Activated CD8-positive, alpha-beta memory T cell treated with anti-CD3 and anti-CD28 coated beads, Interleukin-2, amount 50 U/mL, for 1 hour (primary cell): ENCODE data around the gene FRA10AC1.
A peak's percentile ranks its signal among the peaks of the same experiment; 100 is the strongest.

Experiments
- DNase-seq: peaks from one replicate; pipeline ENCODE4 v3.0.0-alpha.2; 2020; ENCODE audit errors: extremely low read depth

Gene FRA10AC1

GRCh38 chr10:93702210-93703001 lies at the start of gene FRA10AC1:
Gene FRA10AC1 (minus strand): TSS chr10:93702592. CDS start chr10:93700106, 2,486 bp downstream.
- peak; percentile 78 for DNase-seq

- DNase-seq, result no peak
These were observed 49.4 kb upstream of the FRA10AC1 start for GRCh38 chr10:93751832-93752231.

GRCh38 chr10:93751124-93751523 lies 48.7 kb upstream of the FRA10AC1 start:
- no peak for DNase-seq

GRCh38 chr10:93749218-93749799 lies 46.9 kb upstream of the FRA10AC1 start:
- no peak for DNase-seq

GRCh38 chr10:93746844-93747284 lies 44.5 kb upstream of the FRA10AC1 start:
- DNase-seq, result no peak

- no peak for DNase-seq
These were observed 43.1 kb upstream of the FRA10AC1 start for GRCh38 chr10:93745408-93746065.

- no peak for DNase-seq
These were observed 40.4 kb upstream of the FRA10AC1 start for GRCh38 chr10:93742633-93743349.

GRCh38 chr10:93741367-93741766 lies 39.0 kb upstream of the FRA10AC1 start:
- no peak for DNase-seq

GRCh38 chr10:93726024-93726423 lies 23.6 kb upstream of the FRA10AC1 start:
- DNase-seq, result no peak

GRCh38 chr10:93723153-93723552 lies 20.8 kb upstream of the FRA10AC1 start:
- DNase-seq, result no peak

GRCh38 chr10:93722550-93722949 lies 20.2 kb upstream of the FRA10AC1 start:
- no peak for DNase-seq

- DNase-seq, result no peak
These were observed 17.5 kb upstream of the FRA10AC1 start for GRCh38 chr10:93719901-93720300.

- no peak for DNase-seq
These were observed 16.7 kb upstream of the FRA10AC1 start for GRCh38 chr10:93718937-93719725.

GRCh38 chr10:93716766-93717165 lies 14.4 kb upstream of the FRA10AC1 start:
- DNase-seq, result no peak

- no peak for DNase-seq
These were observed 13.0 kb upstream of the FRA10AC1 start for GRCh38 chr10:93715345-93715744.

GRCh38 chr10:93712593-93712992 lies 10.2 kb upstream of the FRA10AC1 start:
- no peak for DNase-seq

- no peak for DNase-seq
These were observed 9.5 kb upstream of the FRA10AC1 start for GRCh38 chr10:93711891-93712290.

- DNase-seq, result no peak
These were observed 8.0 kb upstream of the FRA10AC1 start for GRCh38 chr10:93710333-93710909.

- no peak for DNase-seq
These were observed 5.2 kb upstream of the FRA10AC1 start for GRCh38 chr10:93707623-93708022.

- DNase-seq, result no peak
These were observed 2.1 kb upstream of the FRA10AC1 start for GRCh38 chr10:93704451-93704850.

- no peak for DNase-seq
These were observed 1.4 kb upstream of the FRA10AC1 start for GRCh38 chr10:93703841-93704240.
